ENCODE results near the gene LZTR1.

The LZTR1 gene

GRCh38 chr22:20965888-20966855, 15.9 kb upstream of the LZTR1 start:
- no peak overlapping the region for H3K4me3 ChIP-seq (ENCODE audit: low read length, poor library complexity, severe bottlenecking)
- H3K27me3 ChIP-seq (ENCODE audit: insufficient read depth, low read length, poor library complexity, severe bottlenecking) = no peaks in the 10 kb centered on the region
- H3K36me3 ChIP-seq (ENCODE audit: insufficient read depth, low read length) = no peaks in the 10 kb centered on the region
- TF ChIP-seq EZH2phosphoT487 (IDR thresholded peaks at IDR 0.05; ENCODE audit: borderline replicate concordance) (no peak), CTCF (conservative IDR thresholded peaks at IDR 0.05; ENCODE audit: low read length) (no peak)
- no peaks in the 10 kb centered on the region for H3K79me2 ChIP-seq (ENCODE audit: insufficient read depth, low read length)
- no peak overlapping the region for H2AFZ ChIP-seq (ENCODE audit: low read length)
- no peaks in the 10 kb centered on the region for H3K9me3 ChIP-seq (ENCODE audit: insufficient read depth, low read depth, low read length)
- H3K9me2 ChIP-seq (replicated peaks; ENCODE audit: low read depth, low read length) = no peaks in the 10 kb centered on the region
- H3K4me2 ChIP-seq (ENCODE audit: low read depth, low read length, poor library complexity, severe bottlenecking) = no peak overlapping the region
- H3F3A ChIP-seq (ENCODE audit: low read depth) = no peaks in the 10 kb centered on the region
- no peaks in the 10 kb centered on the region for H4K20me1 ChIP-seq (ENCODE audit: insufficient read depth, low read length, poor library complexity, severe bottlenecking)
- peaks cover 5% of the 10 kb centered on the region for H3K4me1 ChIP-seq (ENCODE audit: insufficient read depth, low read length, poor library complexity, severe bottlenecking)
- no peak overlapping the region for H3K9ac ChIP-seq (ENCODE audit: low read depth, low read length, poor library complexity, severe bottlenecking)

DNA sequence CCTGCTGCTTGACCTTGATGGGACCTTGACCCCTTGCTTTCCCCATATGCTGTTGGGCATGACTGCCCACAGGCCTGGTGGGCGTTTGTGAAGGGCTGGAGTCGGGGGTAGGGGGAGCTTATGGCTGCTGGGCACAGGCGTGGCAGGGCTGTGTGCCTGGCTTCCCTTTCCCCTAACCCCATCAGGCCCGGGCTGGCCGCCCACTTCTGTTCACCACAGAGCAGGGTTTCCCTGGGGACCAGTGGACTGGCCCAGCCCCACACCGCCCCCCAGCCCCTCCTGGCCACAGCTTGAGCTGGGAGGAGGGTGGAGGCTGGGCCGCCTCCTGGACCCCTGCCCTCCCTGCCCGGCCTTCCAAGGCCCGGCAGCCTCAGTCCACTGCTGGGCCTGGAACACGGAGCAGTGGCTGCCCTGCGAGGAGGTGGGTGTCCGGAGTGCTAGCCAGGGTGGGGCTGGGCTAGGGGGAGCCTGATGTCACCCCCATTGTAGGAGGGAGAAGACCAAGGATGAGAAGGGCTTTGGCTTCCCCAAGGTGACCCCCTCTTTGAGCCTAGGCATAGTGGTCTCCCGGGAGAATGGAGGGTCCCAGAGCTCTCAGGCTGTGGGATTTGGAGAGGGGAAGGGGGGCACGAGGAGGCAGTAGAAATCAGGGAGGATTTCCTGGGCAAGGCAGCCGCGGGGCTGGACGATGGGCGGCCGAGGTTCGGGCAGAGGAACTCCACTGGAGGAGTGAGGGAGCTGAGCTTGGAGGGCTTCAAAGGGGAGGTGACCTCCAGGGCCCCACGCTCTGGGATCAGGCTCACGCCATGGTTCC, 15.0 kb upstream of the LZTR1 start, which contains the start of gene AIFM3:
Gene AIFM3 (plus strand): TSS at position 373 of the 814 bp plus-strand sequence. CDS start 690 bp downstream, outside the sequence.
- no peak within 1 kb of the TSS for H3K9ac ChIP-seq (ENCODE audit: low read depth, low read length, poor library complexity, severe bottlenecking)
- H2AFZ ChIP-seq (ENCODE audit: low read length) = no peak within 1 kb of the TSS
- TF ChIP-seq EZH2phosphoT487 (IDR thresholded peaks at IDR 0.05; ENCODE audit: borderline replicate concordance) (no peak), CTCF (conservative IDR thresholded peaks at IDR 0.05; ENCODE audit: low read length) (no peak)
- H3K9me3 ChIP-seq (ENCODE audit: insufficient read depth, low read depth, low read length) = no peaks in the 10 kb centered on the region
- no peak within 1 kb of the TSS for H3K4me3 ChIP-seq (ENCODE audit: low read length, poor library complexity, severe bottlenecking)
- no peak within 1 kb of the TSS for H3K4me2 ChIP-seq (ENCODE audit: low read depth, low read length, poor library complexity, severe bottlenecking)
- peaks cover 5% of the 10 kb centered on the region for H3K4me1 ChIP-seq (ENCODE audit: insufficient read depth, low read length, poor library complexity, severe bottlenecking)
- H3F3A ChIP-seq (ENCODE audit: low read depth) = no peaks in the 10 kb centered on the region
- no peaks in the 10 kb centered on the region for H3K79me2 ChIP-seq (ENCODE audit: insufficient read depth, low read length)
- no peaks in the 10 kb centered on the region for H3K27me3 ChIP-seq (ENCODE audit: insufficient read depth, low read length, poor library complexity, severe bottlenecking)
- H4K20me1 ChIP-seq (ENCODE audit: insufficient read depth, low read length, poor library complexity, severe bottlenecking) = no peaks in the 10 kb centered on the region
- H3K9me2 ChIP-seq (replicated peaks; ENCODE audit: low read depth, low read length) = no peaks in the 10 kb centered on the region
- H3K36me3 ChIP-seq (ENCODE audit: insufficient read depth, low read length) = no peaks in the 10 kb centered on the region

GRCh38 chr22:20967697-20968211, 14.3 kb upstream of the LZTR1 start:
- no peak for TF ChIP-seq EZH2phosphoT487 (IDR thresholded peaks at IDR 0.05; ENCODE audit: borderline replicate concordance)
- no peak for TF ChIP-seq CTCF (conservative IDR thresholded peaks at IDR 0.05; ENCODE audit: low read length)
- H3K4me1 ChIP-seq (ENCODE audit: insufficient read depth, low read length, poor library complexity, severe bottlenecking) = peaks cover 5% of the 10 kb centered on the region
- H3K36me3 ChIP-seq (ENCODE audit: insufficient read depth, low read length) = no peaks in the 10 kb centered on the region
- H3K9me2 ChIP-seq (replicated peaks; ENCODE audit: low read depth, low read length) = no peaks in the 10 kb centered on the region
- H3K9ac ChIP-seq (ENCODE audit: low read depth, low read length, poor library complexity, severe bottlenecking) = no peak overlapping the region
- H4K20me1 ChIP-seq (ENCODE audit: insufficient read depth, low read length, poor library complexity, severe bottlenecking) = no peaks in the 10 kb centered on the region
- H2AFZ ChIP-seq (ENCODE audit: low read length) = no peak overlapping the region
- H3K4me3 ChIP-seq (ENCODE audit: low read length, poor library complexity, severe bottlenecking) = no peak overlapping the region
- H3K79me2 ChIP-seq (ENCODE audit: insufficient read depth, low read length) = no peaks in the 10 kb centered on the region
- H3K4me2 ChIP-seq (ENCODE audit: low read depth, low read length, poor library complexity, severe bottlenecking) = no peak overlapping the region
- no peaks in the 10 kb centered on the region for H3F3A ChIP-seq (ENCODE audit: low read depth)
- no peaks in the 10 kb centered on the region for H3K27me3 ChIP-seq (ENCODE audit: insufficient read depth, low read length, poor library complexity, severe bottlenecking)
- H3K9me3 ChIP-seq (ENCODE audit: insufficient read depth, low read depth, low read length) = no peaks in the 10 kb centered on the region
